Prostate gland (tissue), 2 donors: ENCODE results near the gene KANSL1. TPM values are rescaled to one million over a fixed set of nuclear protein-coding genes. Genes with fewer than 3 reads are reported as not detected.

Source experiments
- DNase-seq: peaks from one replicate; pipeline ENCODE4 v3.0.0-alpha.2; 2019; ENCODE audit warnings: low spot score
- H3K27ac ChIP-seq, 2 donors: fragments of 200-600 bp; sonication (generic); 2 replicates each; pipeline ENCODE4 v1.5.1; 2017 to 2019
- H3K27me3 ChIP-seq: fragments of 200-600 bp; sonication (generic); replicated peaks from 2 replicates; pipeline ENCODE4 v1.5.1; 2019; ENCODE audit not compliant: insufficient read depth
- H3K36me3 ChIP-seq, 2 donors: fragments of 200-600 bp; sonication (generic); 1 replicate in 1 of 2; 2 replicates in 1 of 2; pipeline versions ENCODE4 v1.5.1 to v1.8.1; 2017 to 2019
- H3K4me1 ChIP-seq: fragments of 200-600 bp; sonication (generic); replicated peaks from 2 replicates; pipeline ENCODE4 v1.5.1; 2019
- H3K4me3 ChIP-seq, 2 donors: fragments of 200-600 bp; sonication (generic); 2 replicates each; pipeline ENCODE4 v1.5.1; 2017 to 2019
- H3K9me3 ChIP-seq: fragments of 200-600 bp; sonication (generic); 2 replicates; pipeline ENCODE4 v1.5.1; 2017
- CTCF ChIP-seq, 4 experiments: fragments of 200-600 bp in 2 of 4; fragments of 450-650 bp in 2 of 4; sonication (generic) in 2 of 4; IDR thresholded peaks; 1 replicate in 3 of 4; 2 replicates in 1 of 4; pipeline ENCODE4 v1.5.1; 2016 to 2019; ENCODE audit warnings: antibody characterized with exemption in 4 of 4, mild to moderate bottlenecking in 2 of 4, moderate library complexity in 2 of 4
- POLR2A ChIP-seq: fragments of 450-650 bp; IDR thresholded peaks from one replicate; pipeline ENCODE4 v1.6.1; 2016; ENCODE audit warnings: antibody characterized with exemption, mild to moderate bottlenecking
- POLR2AphosphoS5 ChIP-seq: sonication (generic); formaldehyde crosslinking; IDR thresholded peaks from one replicate; pipeline ENCODE4 v1.6.1; 2017; ENCODE audit warnings: antibody characterized with exemption
- WGBS: methylation state at CpG from one replicate; pipeline ENCODE4 v1.1.5; 2018; 5-methylcytosine and 5-hydroxymethylcytosine counted together
- intact Hi-C: fragments of 100-400 bp; cut with DNase I; formaldehyde crosslinking; loops from one replicate; pipeline ENCODE4 v1.14.2; 2022
- total RNA-seq, 2 donors: library from RNA; depleted of rRNA; stranded (reverse); fragments of >200 nt; gene quantifications; one replicate each; pipeline ENCODE4 v1.1.0, GENCODE V29; 2016

Gene KANSL1
- total RNA-seq, 2 donors from 2014 or later: 60.4 to 109 TPM

- WGBS: 69% methylated on average over 4 of the region's 4 CpGs
- no peak overlapping the region for H3K4me3 ChIP-seq
- no peaks in the 10 kb centered on the region for H3K9me3 ChIP-seq
- no peak overlapping the region for H3K27ac ChIP-seq
- no peak for DNase-seq
- TF ChIP-seq POLR2AphosphoS5 (no peak), CTCF (IDR thresholded peaks at IDR 0.05) (no peak), POLR2A (no peak)
- H3K4me1 ChIP-seq: peaks cover 3% of the 10 kb centered on the region
- no peaks in the 10 kb centered on the region for H3K27me3 ChIP-seq
- H3K36me3 ChIP-seq: no peaks in the 10 kb centered on the region
- intact Hi-C loops: no loop called here
Measured at GRCh38 chr17:46178550-46179214, 14.5 kb downstream of the KANSL1 start.

- 46% methylated on average over 3 of the region's 3 CpGs for WGBS
- Histone ChIP-seq H3K4me3 (no peak overlapping the region), H3K36me3 (no peaks in the 10 kb centered on the region), H3K9me3 (no peaks in the 10 kb centered on the region), H3K27ac (no peak overlapping the region), H3K4me1 (peaks cover 5% of the 10 kb centered on the region), H3K27me3 (no peaks in the 10 kb centered on the region)
- TF ChIP-seq CTCF (IDR thresholded peaks at IDR 0.05): no peak
- no peak for DNase-seq
- intact Hi-C loops: no loop called here
Measured at GRCh38 chr17:46176975-46177374, 16.3 kb downstream of the KANSL1 start.

- no peak overlapping the region for H3K27ac ChIP-seq
- WGBS: 43% methylated on average over 1 of the region's 1 CpG
- intact Hi-C loops: no loop called here
- H3K4me1 ChIP-seq: peaks cover 5% of the 10 kb centered on the region
- H3K36me3 ChIP-seq: no peaks in the 10 kb centered on the region
- DNase-seq: no peak
- no peaks in the 10 kb centered on the region for H3K27me3 ChIP-seq
- H3K9me3 ChIP-seq: no peaks in the 10 kb centered on the region
- no peak for TF ChIP-seq CTCF (IDR thresholded peaks at IDR 0.05)
- H3K4me3 ChIP-seq: no peak overlapping the region
Measured at GRCh38 chr17:46175891-46176290, 17.3 kb downstream of the KANSL1 start.

- Histone ChIP-seq H3K9me3 (no peaks in the 10 kb centered on the region), H3K4me3 (no peak overlapping the region), H3K4me1 (peaks cover 7% of the 10 kb centered on the region), H3K36me3 (no peaks in the 10 kb centered on the region), H3K27me3 (no peaks in the 10 kb centered on the region), H3K27ac (no peak overlapping the region)
- no peak for DNase-seq
- intact Hi-C loops: no loop called here
- WGBS: 82% methylated on average over 2 of the region's 2 CpGs
- TF ChIP-seq POLR2A (no peak), POLR2AphosphoS5 (no peak), CTCF (IDR thresholded peaks at IDR 0.05) (no peak)
Measured at GRCh38 chr17:46173153-46173552, 20.1 kb downstream of the KANSL1 start.

GRCh38 chr17:46171939-46172338, 21.3 kb downstream of the KANSL1 start:
- H3K27me3 ChIP-seq: no peaks in the 10 kb centered on the region
- H3K27ac ChIP-seq: no peak overlapping the region
- H3K4me1 ChIP-seq: peaks cover 7% of the 10 kb centered on the region
- TF ChIP-seq CTCF (IDR thresholded peaks at IDR 0.05) (no peak), POLR2A (no peak)
- no peaks in the 10 kb centered on the region for H3K36me3 ChIP-seq
- WGBS: 90% methylated on average over 14 of the region's 14 CpGs
- DNase-seq: no peak
- no peaks in the 10 kb centered on the region for H3K9me3 ChIP-seq
- H3K4me3 ChIP-seq: no peak overlapping the region
- intact Hi-C loops: no loop called here
